Endothelial cell of hepatic sinusoid (primary cell): Measurements from ENCODE around the gene MYDGF.

Source experiments
- in situ Hi-C: cut with HindIII; loops from 2 replicates; pipeline ENCODE4 v1.10.0; 2017; ENCODE audit warnings: low sequenced_read_pairs

Gene MYDGF

DNA sequence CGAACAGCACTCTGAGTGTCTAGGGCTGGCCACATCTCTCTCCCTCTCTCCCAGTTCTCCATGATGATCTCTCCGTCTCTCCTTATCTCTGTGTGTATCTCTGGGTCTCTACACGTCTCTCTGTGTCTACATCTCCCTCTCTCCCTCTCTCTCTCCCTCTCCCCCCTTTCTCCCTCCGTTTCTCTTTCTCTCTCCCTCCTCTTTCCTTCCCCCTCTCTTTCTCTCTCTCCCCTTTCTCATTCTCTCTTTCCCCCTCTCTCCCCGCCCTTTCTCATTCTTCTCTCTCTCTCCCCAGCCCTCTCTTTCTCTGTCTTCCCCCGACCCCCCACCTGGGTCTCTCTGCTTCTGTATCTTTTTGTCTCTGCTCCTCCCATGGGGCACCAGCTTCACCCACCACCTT is 52.1 kb downstream of the MYDGF start:
- in situ Hi-C loops = no loop called here

GRCh38 chr19:4613254-4613751 is 56.8 kb downstream of the MYDGF start:
- in situ Hi-C loops = no loop called here

GRCh38 chr19:4609878-4610511 is 60.1 kb downstream of the MYDGF start:
- in situ Hi-C loops = no loop called here
